Mesenteric fat pad (tissue), 1 donor: ENCODE data around the gene STRIT1. TPM values are rescaled to one million over a fixed set of nuclear protein-coding genes. Genes with fewer than 3 reads are reported as not detected.
"Not testable (repeated sequence)": the region's sequence is repeated elsewhere in the genome, so short reads cannot be mapped to it uniquely, and the experiment has no call there.

ENCODE experiments used
- DNase-seq: peaks from one replicate; pipeline ENCODE4 v3.0.0-alpha.2; 2020; ENCODE audit warnings: low spot score
- total RNA-seq: library from RNA; stranded (reverse); fragmentation: NEBNext Ultra II Directional; extraction: Animal tissue kit (Norgen Biotek cat#: 25700); gene quantifications from one replicate; pipeline ENCODE4 v1.2.1, GENCODE V29; 2021
- donor health status: DM: yes; HTN: yes; CAD: no.

The STRIT1 gene
- total RNA-seq, 1 donor from 2014 or later: not detected

DNA sequence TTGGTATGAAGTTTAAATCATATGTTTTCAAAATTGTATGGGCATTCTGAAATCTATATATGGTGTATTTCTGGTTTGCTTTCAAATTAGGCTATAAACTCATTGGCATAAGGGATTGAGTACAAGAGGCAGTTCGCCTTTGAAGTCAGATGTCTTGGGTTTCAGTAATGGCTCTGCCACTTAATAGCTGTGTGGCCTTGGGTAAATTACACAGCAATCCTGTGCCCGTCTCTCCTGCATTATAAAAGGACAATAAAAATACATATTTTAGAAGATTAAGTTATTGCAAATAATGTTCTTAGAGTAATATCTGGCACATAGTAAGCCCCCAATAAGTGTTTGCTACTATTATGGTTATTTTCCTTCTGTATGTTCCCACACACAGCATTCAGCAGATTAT is 20.4 kb upstream of the STRIT1 start:
- DNase-seq: no peak

- no peak for DNase-seq
These were observed 19.8 kb upstream of the STRIT1 start for GRCh38 chr3:155313300-155313699.

GRCh38 chr3:155312781-155313180 is 19.3 kb upstream of the STRIT1 start:
- no peak for DNase-seq

DNA sequence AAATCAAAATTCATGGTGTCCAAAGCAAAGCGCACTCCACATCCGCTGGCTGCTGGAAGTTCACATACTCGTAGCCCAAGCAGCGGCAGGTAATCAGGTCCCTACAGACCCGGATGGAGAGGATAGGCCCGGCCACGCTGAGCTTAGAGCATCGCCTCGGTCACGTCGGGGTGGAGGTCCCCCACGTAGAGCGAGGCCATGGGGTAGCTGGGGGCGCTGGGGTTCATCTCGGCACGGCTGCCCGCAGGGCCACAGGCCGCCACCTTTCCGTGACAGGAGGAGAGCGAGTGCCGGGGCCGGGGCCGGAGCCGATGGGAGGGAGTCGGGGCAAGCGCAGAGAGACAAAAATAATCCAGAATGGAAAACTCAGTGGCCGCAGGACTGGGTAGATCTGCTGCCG is 16.1 kb upstream of the STRIT1 start:
- DNase-seq: no peak

GRCh38 chr3:155308831-155309230 is 15.3 kb upstream of the STRIT1 start:
- no peak for DNase-seq

- DNase-seq: no peak
These were observed 13.7 kb upstream of the STRIT1 start for GRCh38 chr3:155307183-155307582.

- no peak for DNase-seq
These were observed 10.9 kb upstream of the STRIT1 start for GRCh38 chr3:155304394-155304793.

DNA sequence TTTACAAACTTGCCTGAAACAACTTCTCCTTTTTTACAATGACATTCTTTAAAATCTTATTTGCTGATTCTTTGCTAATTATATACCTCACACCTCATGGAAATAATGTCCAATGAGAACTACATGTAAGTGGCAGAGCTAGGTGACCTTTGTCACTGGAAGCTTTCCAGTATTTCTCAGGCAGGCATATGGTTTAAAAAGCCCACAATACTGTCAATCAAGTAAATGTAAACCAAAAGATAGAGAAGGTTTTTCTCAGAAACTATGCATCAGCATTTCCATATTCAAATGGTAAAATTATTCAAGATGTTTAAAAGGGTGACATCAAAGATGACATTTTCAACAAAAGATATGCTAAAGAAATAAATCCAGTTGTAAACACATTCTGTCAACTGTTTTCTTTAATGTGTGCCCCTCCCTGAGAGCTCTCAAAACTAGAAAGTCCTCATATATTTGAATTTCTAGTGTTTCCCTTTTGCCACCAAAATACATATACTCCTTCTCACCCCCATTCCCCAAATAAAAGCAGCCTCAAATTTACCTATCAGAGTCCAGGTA is 10.1 kb upstream of the STRIT1 start:
- no peak for DNase-seq

- DNase-seq: no peak
These were observed 9.4 kb upstream of the STRIT1 start for GRCh38 chr3:155302891-155303290.

DNA sequence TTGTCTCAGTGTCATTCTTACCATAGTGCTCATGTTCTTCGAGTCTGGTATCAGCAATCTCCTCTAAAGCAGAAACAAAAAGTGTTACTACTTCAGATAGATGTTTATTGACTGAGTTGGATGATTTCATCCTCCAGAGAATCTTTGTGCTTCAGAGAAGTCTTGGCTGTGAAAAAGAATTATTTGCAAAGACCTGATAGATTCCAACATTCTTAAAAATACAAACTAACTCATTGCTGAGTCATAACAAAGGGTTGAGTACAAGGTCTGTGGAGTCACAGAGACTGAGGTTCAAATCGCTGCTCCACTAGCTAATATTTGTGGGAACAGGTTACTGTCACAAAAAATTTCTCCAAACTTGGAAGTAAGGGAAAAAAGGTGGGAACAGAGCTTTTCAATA is 9.0 kb upstream of the STRIT1 start:
- no peak for DNase-seq

DNA sequence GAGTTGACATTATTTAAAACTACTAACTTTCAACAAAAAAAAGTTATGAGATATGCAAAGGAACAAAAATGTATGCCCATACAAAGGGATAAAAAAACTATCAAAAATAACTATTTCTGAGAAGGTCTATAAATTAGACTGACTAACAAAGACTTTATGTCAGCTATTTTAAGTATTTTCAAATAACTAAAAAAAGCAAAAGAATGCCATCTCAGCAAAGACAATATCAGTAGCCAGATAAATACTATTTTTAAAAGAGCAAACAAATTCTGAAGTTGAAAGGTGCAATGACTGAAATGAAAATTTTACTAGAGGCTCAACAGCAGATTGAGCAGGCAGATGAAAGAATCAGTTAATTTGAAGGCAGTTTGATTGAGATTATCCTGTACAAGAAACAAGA is 3.6 kb upstream of the STRIT1 start:
- DNase-seq: no peak

- DNase-seq: no peak
These were observed 2.9 kb upstream of the STRIT1 start for GRCh38 chr3:155296413-155296812.

DNA sequence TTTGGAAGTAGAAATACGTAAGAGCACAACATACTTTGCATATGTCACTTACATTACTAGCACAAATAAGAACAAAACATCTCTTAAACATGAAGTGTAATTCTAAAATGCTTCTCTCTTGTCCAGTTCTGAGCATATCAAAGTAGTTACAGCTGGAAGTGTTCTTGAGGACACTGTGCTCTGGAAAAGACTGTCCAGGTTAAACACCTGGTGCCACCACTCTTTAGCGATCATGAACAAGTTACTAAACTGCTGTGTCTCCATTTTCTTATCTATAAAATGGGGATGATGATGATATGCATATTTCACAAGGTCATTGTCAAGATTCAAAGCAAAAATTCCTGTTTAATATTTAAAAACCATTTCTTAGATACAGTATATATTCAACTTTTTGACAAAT is 790 bp downstream of the STRIT1 start:
- no peak for DNase-seq

DNA sequence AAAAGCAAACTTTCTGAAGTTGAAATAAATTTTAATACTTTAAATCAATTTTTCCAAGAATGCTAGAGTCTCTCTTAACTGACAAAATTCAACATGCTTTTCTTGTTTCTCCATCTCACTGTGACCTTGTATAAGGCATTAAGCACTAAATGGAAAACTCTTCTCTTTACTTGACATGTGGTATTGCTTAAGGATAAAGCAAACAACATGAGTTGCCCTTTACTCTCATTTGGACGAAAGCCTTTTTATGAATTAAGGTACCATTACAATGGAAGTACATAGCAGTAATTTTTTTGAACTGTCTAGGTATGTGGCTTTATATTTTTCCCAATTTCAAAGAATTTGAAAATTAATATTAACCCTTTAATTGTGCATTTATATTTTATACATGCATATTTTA is 1.4 kb downstream of the STRIT1 start:
- no peak for DNase-seq

DNA sequence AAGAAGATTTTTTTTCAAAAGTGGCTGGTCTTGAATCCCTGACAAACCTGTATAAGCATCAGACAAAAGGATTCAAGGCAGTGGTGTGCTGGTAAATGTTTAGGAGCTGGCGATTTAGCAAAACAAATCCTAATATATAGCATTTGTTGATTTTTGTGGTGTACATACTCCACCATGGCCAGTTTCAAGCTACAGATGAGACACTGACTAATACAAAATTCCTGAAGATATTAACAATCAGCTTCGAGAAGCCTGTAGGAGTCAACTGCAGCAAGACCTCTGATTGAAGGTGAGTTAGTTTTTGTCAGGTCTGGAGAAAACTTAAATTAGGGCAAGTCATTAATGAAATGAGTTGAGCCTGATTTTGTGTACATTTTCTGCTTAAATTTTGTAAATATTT is 6.7 kb downstream of the STRIT1 start:
- DNase-seq: no peak

- DNase-seq: no peak
These were observed 7.5 kb downstream of the STRIT1 start for GRCh38 chr3:155285936-155286335.

DNA sequence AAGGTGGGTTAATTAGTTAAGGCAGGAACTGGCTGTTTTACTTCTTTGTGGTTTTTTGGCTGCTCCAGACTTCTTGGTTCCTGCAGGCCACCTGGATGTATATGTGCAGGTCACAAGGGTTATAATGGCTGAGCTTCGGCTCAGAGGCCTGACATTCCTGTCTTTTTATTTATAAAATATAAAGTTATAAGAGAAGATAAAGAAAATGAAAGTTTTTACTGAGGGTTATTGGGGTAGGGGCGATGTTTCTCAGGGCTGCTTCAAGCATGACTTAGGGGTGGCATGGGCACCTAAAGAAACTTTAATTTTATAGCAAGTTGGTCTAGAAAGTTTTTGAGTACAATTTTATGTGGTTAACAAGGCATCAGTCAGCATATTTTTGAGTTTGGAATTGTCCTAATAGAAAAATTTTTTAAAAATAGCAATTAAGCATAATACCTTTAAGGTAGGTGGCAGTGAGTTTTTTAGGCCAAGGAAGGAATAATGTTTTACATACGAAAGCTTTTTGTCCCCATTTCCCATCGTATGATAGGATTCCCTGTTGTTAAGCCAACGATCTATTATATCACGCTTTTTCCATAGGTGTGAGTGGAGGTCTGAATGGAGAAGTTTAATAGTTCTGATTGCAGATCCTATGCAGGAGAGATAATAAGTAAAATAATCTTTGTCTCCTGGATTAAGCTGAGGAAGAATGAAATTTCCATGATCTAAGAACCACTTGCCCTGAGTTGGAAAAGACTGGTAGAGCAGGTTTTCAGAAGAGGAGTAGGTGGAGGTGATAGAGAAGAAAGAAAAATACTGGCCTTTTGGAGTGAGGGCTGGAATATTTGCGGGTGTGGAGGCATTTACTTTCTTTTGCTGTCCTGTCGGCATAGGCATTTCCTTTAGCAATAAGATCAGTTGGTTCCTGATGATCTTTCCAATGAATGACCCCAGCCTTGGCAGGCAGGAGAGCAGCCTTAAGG is 10.1 kb downstream of the STRIT1 start:
- DNase-seq: no peak

DNA sequence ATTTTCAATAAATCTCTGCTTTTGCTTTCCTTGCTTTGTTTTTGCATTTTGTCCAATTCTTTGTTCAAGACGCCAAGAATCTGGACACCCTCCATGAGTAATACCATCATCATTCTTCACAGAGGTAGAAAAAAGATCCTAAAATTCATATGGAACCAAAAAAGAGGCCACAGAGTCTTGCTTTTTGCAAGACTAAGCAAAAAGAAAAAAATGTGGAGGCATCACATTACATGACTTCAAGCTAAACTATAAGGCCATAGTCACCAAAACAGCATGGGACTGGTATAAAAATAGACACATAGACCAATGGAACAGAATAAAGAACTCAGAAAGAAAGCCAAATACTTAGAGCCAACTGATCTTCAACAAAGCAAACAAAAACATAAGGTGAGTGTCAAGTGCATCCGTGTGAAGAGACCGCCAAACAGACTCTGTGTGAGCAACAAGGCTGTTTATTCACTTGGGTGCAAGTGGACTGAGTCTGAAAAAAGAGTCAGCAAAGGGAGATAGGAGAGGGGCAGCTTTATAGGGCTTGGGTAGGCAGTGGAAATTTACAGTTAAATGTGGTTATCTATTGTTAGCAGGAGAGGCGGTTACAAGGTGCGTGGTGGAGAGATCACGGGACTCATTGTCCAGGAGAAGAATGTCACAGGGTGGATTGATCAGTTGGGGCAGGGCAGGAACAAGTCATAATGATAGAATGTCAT is 10.9 kb downstream of the STRIT1 start:
- DNase-seq: no peak

- DNase-seq: no peak
These were observed 11.6 kb downstream of the STRIT1 start for GRCh38 chr3:155281912-155282311.

DNA sequence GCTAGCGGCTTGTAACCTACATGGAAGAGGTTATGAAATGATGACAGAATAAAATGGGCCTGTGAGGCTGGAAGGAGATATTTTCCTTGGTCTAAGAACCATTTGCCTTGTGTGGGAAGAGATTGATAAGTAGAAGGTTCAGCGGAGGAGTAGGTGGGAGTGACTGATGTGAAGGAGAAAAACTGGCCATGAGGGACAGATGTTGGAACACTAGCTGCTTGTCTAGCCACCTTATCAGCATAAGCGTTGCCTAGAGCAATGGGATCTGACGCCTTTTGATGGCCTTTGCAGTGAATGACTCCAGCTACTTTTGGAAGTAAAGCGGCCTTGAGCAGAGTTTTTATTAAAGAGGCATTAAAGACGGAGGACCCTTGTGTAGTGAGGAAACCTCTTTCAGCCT is 17.4 kb downstream of the STRIT1 start:
- DNase-seq: not testable (repeated sequence)

GRCh38 chr3:155275159-155275754 is 18.2 kb downstream of the STRIT1 start:
- DNase-seq: not testable (repeated sequence)

GRCh38 chr3:155274435-155274834 is 19.0 kb downstream of the STRIT1 start:
- DNase-seq: not testable (repeated sequence)
